Calu3 (cell line): Measurements from ENCODE around the gene ARPIN. TPM values are rescaled to one million over a fixed set of nuclear protein-coding genes. Genes with fewer than 3 reads are reported as not detected.
"Not testable (repeated sequence)": the region's sequence is repeated elsewhere in the genome, so short reads cannot be mapped to it uniquely, and the experiment has no call there.

ENCODE experiments used
- BruUV-seq: library from RNA; stranded (reverse); fragments of 400-500 nt; replicated peaks from 2 replicates; lab custom pipeline; 2021; lab: Mats Ljungman, UMichigan
- CTCF ChIA-PET: fragments of 300-600 bp; sonication (Branson Sonifier 250); formaldehyde crosslinking; loops from one replicate; lab custom pipeline; 2022; ENCODE audit warnings: antibody characterized with exemption; lab: Charles Lee
- DNase-seq: peaks from one replicate; pipeline ENCODE4 v3.0.0; 2022
- H3K27ac Mint-ChIP-seq: one replicate; pipeline ENCODE4 v1.8.0; 2022; ENCODE audit warnings: mixed read lengths; ENCODE audit not compliant: unreplicated experiment
- H3K27me3 Mint-ChIP-seq: one replicate; pipeline ENCODE4 v1.8.0; 2022; ENCODE audit warnings: mixed read lengths; ENCODE audit not compliant: unreplicated experiment
- H3K36me3 Mint-ChIP-seq: one replicate; pipeline ENCODE4 v1.8.0; 2022; ENCODE audit warnings: mild to moderate bottlenecking, moderate library complexity, mixed read lengths; ENCODE audit not compliant: insufficient read depth, unreplicated experiment
- H3K4me1 Mint-ChIP-seq: one replicate; pipeline ENCODE4 v1.8.0; 2022; ENCODE audit warnings: mild to moderate bottlenecking, low read depth, mixed read lengths; ENCODE audit not compliant: unreplicated experiment
- H3K4me3 Mint-ChIP-seq: one replicate; pipeline ENCODE4 v1.8.0; 2022; ENCODE audit warnings: mild to moderate bottlenecking, low read depth, moderate library complexity, mixed read lengths; ENCODE audit not compliant: unreplicated experiment
- H3K9me3 Mint-ChIP-seq: one replicate; pipeline ENCODE4 v1.8.0; 2022; ENCODE audit warnings: low read depth, mixed read lengths; ENCODE audit not compliant: unreplicated experiment
- intact Hi-C: fragments of 100-400 bp; cut with micrococcal nuclease; formaldehyde crosslinking; loops from one replicate; pipeline ENCODE4 v1.10.0; 2022; ENCODE audit not compliant: unreplicated experiment
- total RNA-seq: library from RNA; stranded (reverse); gene quantifications from 2 replicates; pipeline ENCODE4 v1.2.3, GENCODE V29; 2022
- TF ChIP-seq, protein P1 (sequence below): fragments of 200-600 bp; IDR thresholded peaks from one replicate; pipeline ENCODE4 v1.8.0; 2022; ENCODE audit warnings: antibody characterized with exemption; ENCODE audit not compliant: unreplicated experiment

ARPIN gene
- total RNA-seq, 1 experiment from 2014 or later = 20.1 TPM

DNA sequence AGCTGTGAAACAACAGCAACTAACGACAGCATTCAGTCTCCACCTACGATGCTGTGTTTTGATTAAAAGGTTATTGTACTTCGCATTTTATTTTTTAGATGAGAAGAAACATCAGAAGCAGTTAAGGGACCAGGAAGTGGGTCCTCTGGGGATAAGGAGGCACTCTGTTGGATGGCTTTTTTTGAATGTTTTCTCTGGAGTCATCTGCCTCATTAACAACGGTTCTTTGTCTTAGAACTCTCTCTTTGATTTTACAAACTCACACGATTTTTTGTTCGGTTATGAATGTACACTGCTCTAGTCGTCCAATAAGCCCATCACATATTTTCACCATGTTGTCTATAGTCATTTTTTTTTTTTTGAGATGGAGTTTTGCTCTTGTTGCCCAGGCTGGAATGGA lies 36.0 kb upstream of the ARPIN start:
- H3K4me3 Mint-ChIP-seq = no peak overlapping the region
- H3K4me1 Mint-ChIP-seq = no peaks in the 10 kb centered on the region
- no peak for DNase-seq
- intact Hi-C loops = no loop called here
- TF ChIP-seq, protein P1, sequence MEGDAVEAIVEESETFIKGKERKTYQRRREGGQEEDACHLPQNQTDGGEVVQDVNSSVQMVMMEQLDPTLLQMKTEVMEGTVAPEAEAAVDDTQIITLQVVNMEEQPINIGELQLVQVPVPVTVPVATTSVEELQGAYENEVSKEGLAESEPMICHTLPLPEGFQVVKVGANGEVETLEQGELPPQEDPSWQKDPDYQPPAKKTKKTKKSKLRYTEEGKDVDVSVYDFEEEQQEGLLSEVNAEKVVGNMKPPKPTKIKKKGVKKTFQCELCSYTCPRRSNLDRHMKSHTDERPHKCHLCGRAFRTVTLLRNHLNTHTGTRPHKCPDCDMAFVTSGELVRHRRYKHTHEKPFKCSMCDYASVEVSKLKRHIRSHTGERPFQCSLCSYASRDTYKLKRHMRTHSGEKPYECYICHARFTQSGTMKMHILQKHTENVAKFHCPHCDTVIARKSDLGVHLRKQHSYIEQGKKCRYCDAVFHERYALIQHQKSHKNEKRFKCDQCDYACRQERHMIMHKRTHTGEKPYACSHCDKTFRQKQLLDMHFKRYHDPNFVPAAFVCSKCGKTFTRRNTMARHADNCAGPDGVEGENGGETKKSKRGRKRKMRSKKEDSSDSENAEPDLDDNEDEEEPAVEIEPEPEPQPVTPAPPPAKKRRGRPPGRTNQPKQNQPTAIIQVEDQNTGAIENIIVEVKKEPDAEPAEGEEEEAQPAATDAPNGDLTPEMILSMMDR = no peak
- H3K27me3 Mint-ChIP-seq = no peaks in the 10 kb centered on the region
- H3K27ac Mint-ChIP-seq = no peak overlapping the region
- CTCF ChIA-PET = no interaction called here
- no peaks in the 10 kb centered on the region for H3K9me3 Mint-ChIP-seq
- H3K36me3 Mint-ChIP-seq = no peaks in the 10 kb centered on the region
- BruUV-seq = no TSS peak

DNA sequence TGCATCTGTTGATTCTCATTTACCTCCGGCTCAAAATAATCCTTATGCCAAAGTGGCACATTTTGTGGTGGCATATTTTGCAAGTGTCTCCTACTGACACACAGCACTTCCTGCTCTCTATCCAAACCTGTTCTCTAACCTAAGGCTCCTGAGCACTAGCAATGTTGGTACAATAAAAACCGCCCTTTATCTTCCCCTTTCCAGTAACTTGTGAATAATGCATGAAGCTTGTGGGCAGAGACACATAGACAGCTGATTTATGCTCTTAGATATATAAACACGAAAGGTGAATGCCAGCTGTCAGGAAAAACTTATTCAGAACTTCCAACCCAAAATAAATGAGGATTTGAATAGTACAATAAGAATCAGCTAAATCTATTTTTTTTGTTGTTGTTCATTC lies 34.6 kb upstream of the ARPIN start:
- no peaks in the 10 kb centered on the region for H3K36me3 Mint-ChIP-seq
- H3K27ac Mint-ChIP-seq = no peak overlapping the region
- intact Hi-C loops = no loop called here
- H3K4me3 Mint-ChIP-seq = no peak overlapping the region
- CTCF ChIA-PET = no interaction called here
- H3K27me3 Mint-ChIP-seq = no peaks in the 10 kb centered on the region
- peaks cover 7% of the 10 kb centered on the region for H3K4me1 Mint-ChIP-seq
- no peak for DNase-seq
- BruUV-seq = no TSS peak
- H3K9me3 Mint-ChIP-seq = no peaks in the 10 kb centered on the region
- TF ChIP-seq, protein P1 = no peak

DNA sequence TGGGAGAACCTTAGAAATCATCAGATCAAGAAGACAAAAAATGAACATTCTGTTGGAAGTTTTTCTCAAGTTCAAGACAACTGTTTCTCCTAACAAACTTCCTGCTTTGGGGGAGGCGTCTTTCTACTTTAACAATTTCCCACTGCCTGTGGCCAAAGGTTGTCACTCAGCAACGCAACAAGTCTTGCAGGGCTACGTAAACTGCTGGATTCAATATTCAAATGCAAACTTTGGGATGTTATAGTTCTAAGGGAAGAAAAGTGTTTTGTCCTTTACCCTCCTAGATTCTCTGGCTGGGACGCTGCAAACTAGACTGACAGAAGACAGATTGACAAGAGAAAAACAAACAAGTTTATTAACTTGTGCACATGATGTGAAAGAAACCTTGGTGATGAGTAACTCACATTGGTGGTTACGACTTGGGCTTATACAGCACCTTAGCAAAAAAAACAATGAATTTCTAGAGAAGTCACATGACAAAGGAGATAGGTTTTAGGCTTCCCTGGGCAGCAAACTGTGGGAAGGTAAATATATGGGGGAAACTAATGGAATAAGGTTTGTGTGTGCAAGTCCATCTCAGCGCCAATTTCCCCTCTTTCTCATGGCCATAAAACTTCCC lies 34.0 kb upstream of the ARPIN start:
- H3K4me1 Mint-ChIP-seq = peaks cover 7% of the 10 kb centered on the region
- no peak for DNase-seq
- no peak overlapping the region for H3K27ac Mint-ChIP-seq
- no peaks in the 10 kb centered on the region for H3K9me3 Mint-ChIP-seq
- intact Hi-C loops = no loop called here
- H3K27me3 Mint-ChIP-seq = no peaks in the 10 kb centered on the region
- no peak overlapping the region for H3K4me3 Mint-ChIP-seq
- BruUV-seq = no TSS peak
- no peaks in the 10 kb centered on the region for H3K36me3 Mint-ChIP-seq
- TF ChIP-seq, protein P1 = no peak
- CTCF ChIA-PET = no interaction called here

DNA sequence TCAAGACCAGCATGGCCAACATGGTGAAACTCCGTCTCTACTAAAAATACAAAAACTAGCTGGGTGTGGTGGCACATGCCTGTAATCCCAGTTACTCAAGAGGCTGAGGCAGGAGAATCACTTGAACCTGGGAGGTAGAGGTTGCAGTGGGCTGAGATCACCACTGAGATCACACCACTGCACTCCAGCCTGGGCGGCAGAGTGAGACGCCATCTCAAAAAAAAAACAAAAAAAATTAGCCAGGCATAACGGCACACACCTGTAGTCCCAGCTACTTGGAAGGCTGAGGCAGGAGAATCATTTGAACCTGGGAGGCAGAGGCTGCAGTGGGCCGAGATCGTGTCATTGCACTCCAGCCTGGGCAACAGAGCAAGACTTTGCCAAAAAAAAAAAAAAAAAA lies 31.0 kb upstream of the ARPIN start:
- BruUV-seq, H3K4me3 Mint-ChIP-seq, H3K27ac Mint-ChIP-seq, H3K9me3 Mint-ChIP-seq, H3K36me3 Mint-ChIP-seq, DNase-seq, H3K27me3 Mint-ChIP-seq, intact Hi-C loops, H3K4me1 Mint-ChIP-seq: not testable (repeated sequence)
- CTCF ChIA-PET = interaction anchor here (0.7 kb wide), 2 partner anchors 50 to 62 kb away, joined by 5 to 7 read pairs; partner anchors contain the start of gene AP3S2

DNA sequence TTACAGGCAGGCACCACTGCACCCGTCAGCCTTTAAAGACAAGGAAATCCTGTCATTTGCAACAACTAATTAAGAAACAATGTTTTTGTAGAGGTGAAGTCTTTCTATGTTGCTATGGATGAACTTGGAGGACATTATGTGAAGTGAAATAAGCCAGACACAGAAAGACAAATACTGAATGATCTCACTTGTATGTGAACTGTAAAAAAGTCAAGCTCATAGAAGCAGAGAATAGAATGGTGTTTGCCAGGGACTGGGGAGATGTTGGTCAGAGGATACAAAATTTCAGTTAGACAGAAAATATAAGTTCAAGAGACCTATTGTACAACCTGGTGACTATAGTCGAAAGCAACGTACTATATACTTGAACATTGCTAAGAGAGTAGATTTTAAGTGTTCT lies 27.2 kb upstream of the ARPIN start:
- Mint-ChIP-seq H3K9me3 (no peaks in the 10 kb centered on the region), H3K4me1 (peaks cover 14% of the 10 kb centered on the region), H3K27ac (no peak overlapping the region), H3K4me3 (no peak overlapping the region), H3K27me3 (no peaks in the 10 kb centered on the region), H3K36me3 (no peaks in the 10 kb centered on the region)
- no peak for DNase-seq
- no TSS peak for BruUV-seq
- intact Hi-C loops = no loop called here
- CTCF ChIA-PET = no interaction called here
- TF ChIP-seq, protein P1 = no peak

DNA sequence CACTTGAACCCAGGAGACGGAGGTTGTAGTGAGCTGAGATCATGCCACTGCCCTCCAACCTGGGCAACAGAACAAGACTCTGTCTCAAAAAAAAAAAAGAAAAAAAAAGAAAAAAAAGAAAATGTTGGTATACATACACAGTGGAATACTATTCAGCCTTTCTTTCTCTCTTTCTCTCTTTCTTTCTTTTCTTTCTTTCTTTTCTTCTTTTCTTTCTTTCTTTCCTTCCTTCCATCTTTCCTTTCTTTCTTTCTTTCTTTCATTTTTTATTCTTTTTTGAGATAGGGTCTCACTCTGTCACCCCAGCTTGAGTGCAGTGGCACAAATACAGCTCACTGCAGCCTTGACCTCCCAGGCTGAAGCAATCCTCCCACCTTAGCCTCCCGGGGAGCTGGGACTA lies 26.6 kb upstream of the ARPIN start:
- intact Hi-C loops, BruUV-seq, H3K4me3 Mint-ChIP-seq, H3K36me3 Mint-ChIP-seq, H3K27ac Mint-ChIP-seq, H3K27me3 Mint-ChIP-seq, H3K9me3 Mint-ChIP-seq, DNase-seq: not testable (repeated sequence)
- peaks cover 14% of the 10 kb centered on the region for H3K4me1 Mint-ChIP-seq
- CTCF ChIA-PET = interaction anchor here (0.6 to 1.2 kb wide), 2 partner anchors 51 to 659 kb away, joined by 3 to 4 read pairs; no protein-coding TSS in a partner anchor
